Prostate gland (tissue), 2 donors: ENCODE results near the gene NAA15. TPM values are rescaled to one million over a fixed set of nuclear protein-coding genes. Genes with fewer than 3 reads are reported as not detected.

Experiments
- DNase-seq: peaks from one replicate; pipeline ENCODE4 v3.0.0-alpha.2; 2019; ENCODE audit warnings: low spot score
- H3K27ac ChIP-seq, 2 donors: fragments of 200-600 bp; sonication (generic); 2 replicates each; pipeline ENCODE4 v1.5.1; 2017 to 2019
- H3K27me3 ChIP-seq: fragments of 200-600 bp; sonication (generic); replicated peaks from 2 replicates; pipeline ENCODE4 v1.5.1; 2019; ENCODE audit not compliant: insufficient read depth
- H3K36me3 ChIP-seq, 2 donors: fragments of 200-600 bp; sonication (generic); 1 replicate in 1 of 2; 2 replicates in 1 of 2; pipeline versions ENCODE4 v1.5.1 to v1.8.1; 2017 to 2019
- H3K4me1 ChIP-seq: fragments of 200-600 bp; sonication (generic); replicated peaks from 2 replicates; pipeline ENCODE4 v1.5.1; 2019
- H3K4me3 ChIP-seq, 2 donors: fragments of 200-600 bp; sonication (generic); 2 replicates each; pipeline ENCODE4 v1.5.1; 2017 to 2019
- H3K9me3 ChIP-seq: fragments of 200-600 bp; sonication (generic); 2 replicates; pipeline ENCODE4 v1.5.1; 2017
- POLR2A ChIP-seq: fragments of 450-650 bp; IDR thresholded peaks from one replicate; pipeline ENCODE4 v1.6.1; 2016; ENCODE audit warnings: antibody characterized with exemption, mild to moderate bottlenecking
- POLR2AphosphoS5 ChIP-seq: sonication (generic); formaldehyde crosslinking; IDR thresholded peaks from one replicate; pipeline ENCODE4 v1.6.1; 2017; ENCODE audit warnings: antibody characterized with exemption
- WGBS: methylation state at CpG from one replicate; pipeline ENCODE4 v1.1.5; 2018; 5-methylcytosine and 5-hydroxymethylcytosine counted together
- intact Hi-C: fragments of 100-400 bp; cut with DNase I; formaldehyde crosslinking; loops from one replicate; pipeline ENCODE4 v1.14.2; 2022
- total RNA-seq, 2 donors: library from RNA; depleted of rRNA; stranded (reverse); fragments of >200 nt; gene quantifications; one replicate each; pipeline ENCODE4 v1.1.0, GENCODE V29; 2016
- TF ChIP-seq, protein P1 (sequence below), 4 experiments: fragments of 200-600 bp in 2 of 4; fragments of 450-650 bp in 2 of 4; sonication (generic) in 2 of 4; IDR thresholded peaks; 1 replicate in 3 of 4; 2 replicates in 1 of 4; pipeline ENCODE4 v1.5.1; 2016 to 2019; ENCODE audit warnings: antibody characterized with exemption in 4 of 4, mild to moderate bottlenecking in 2 of 4, moderate library complexity in 2 of 4

Gene NAA15
- total RNA-seq, 2 donors from 2014 or later = 19.3 to 22.9 TPM

DNA sequence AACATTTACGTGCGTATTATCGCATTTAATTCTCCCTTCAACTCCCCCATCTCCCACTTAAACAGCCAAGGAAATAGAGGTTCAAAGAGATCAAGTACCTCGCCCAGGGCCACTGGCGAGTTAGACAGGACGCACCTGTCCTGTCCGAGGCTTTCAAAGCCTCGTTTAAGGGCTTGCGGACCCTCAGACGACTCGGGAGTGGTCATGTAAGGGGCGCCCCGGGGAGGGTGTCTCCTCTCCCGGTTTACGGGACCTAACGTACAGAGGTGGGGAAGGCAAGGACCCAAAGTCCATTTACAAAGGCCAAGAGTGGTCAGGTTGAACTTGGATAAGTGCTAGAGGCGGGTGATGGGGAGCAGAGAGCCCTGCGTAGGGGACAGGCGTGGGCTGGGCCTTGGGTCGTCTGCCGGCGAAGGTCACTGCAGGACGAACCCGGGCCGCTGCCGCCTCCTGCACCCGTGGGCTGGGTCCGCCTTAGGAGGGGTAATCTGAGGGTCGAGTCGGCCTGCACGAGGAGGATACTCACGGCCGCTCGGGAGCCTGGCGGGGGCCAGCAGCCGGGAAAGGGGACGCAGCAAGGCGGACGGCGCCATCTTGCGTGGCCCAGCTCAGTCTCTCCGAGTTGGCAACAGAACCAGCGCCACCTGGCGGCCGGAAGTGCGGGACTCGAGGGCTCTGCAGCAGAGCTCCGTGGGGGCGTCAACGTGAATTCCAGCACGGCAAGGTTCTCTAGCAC is 5.9 kb upstream of the NAA15 start:
- peaks cover 6% of the 10 kb centered on the region for H3K4me1 ChIP-seq
- WGBS = under 1% methylated on average over 38 of the region's 51 CpGs
- intact Hi-C loops = loop anchor here (1.0 to 5.0 kb wide), 4 partner anchors 67 to 268 kb away; partner anchors contain the start of gene ELF2

DNA sequence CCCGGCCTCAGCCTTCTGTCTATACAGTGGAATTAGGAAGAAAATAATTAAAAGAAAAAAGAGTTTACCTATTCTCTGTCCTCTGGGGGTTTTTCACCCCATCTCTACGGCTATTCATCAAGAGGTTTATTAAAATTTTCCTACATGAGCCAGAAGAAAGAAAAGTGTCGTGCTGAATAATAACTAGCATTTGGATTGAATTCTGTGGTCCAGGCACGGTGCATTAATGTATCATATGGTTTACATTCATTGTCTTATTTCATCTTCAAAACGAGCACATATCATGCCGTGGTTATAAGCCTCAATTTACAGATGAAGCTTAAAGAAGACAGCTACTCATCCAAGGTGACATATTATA is 5.4 kb upstream of the NAA15 start:
- WGBS = 14% methylated on average over 6 of the region's 6 CpGs
- no peak for DNase-seq
- no peaks in the 10 kb centered on the region for H3K9me3 ChIP-seq
- TF ChIP-seq POLR2A (no peak), POLR2AphosphoS5 (no peak)
- TF ChIP-seq, protein P1, sequence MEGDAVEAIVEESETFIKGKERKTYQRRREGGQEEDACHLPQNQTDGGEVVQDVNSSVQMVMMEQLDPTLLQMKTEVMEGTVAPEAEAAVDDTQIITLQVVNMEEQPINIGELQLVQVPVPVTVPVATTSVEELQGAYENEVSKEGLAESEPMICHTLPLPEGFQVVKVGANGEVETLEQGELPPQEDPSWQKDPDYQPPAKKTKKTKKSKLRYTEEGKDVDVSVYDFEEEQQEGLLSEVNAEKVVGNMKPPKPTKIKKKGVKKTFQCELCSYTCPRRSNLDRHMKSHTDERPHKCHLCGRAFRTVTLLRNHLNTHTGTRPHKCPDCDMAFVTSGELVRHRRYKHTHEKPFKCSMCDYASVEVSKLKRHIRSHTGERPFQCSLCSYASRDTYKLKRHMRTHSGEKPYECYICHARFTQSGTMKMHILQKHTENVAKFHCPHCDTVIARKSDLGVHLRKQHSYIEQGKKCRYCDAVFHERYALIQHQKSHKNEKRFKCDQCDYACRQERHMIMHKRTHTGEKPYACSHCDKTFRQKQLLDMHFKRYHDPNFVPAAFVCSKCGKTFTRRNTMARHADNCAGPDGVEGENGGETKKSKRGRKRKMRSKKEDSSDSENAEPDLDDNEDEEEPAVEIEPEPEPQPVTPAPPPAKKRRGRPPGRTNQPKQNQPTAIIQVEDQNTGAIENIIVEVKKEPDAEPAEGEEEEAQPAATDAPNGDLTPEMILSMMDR (IDR thresholded peaks at IDR 0.05) = no peak
- no peaks in the 10 kb centered on the region for H3K27me3 ChIP-seq
- peaks cover 6% of the 10 kb centered on the region for H3K4me1 ChIP-seq
- H3K36me3 ChIP-seq = no peaks in the 10 kb centered on the region
- intact Hi-C loops = loop anchor here (1.0 to 5.0 kb wide), 4 partner anchors 67 to 269 kb away; partner anchors contain the start of gene ELF2
- H3K27ac ChIP-seq = peak overlapping the region; percentile 87 to 91
- H3K4me3 ChIP-seq = peak overlapping the region; percentile 71 to 92

More for the DNA sequence above, 5.9 kb upstream of the NAA15 start:
- peak overlapping the region; percentile 71 to 92 for H3K4me3 ChIP-seq
- TF ChIP-seq POLR2AphosphoS5 = peak; percentile 74
- peak; percentile 42 for TF ChIP-seq POLR2A
- TF ChIP-seq, protein P1 (IDR thresholded peaks at IDR 0.05) = peak; percentile 94 to 98 (median 96)
- H3K27me3 ChIP-seq = no peaks in the 10 kb centered on the region
- no peaks in the 10 kb centered on the region for H3K36me3 ChIP-seq
- DNase-seq = peak; percentile 97
- H3K27ac ChIP-seq = peak overlapping the region; percentile 87 to 91
- H3K9me3 ChIP-seq = no peaks in the 10 kb centered on the region

DNA sequence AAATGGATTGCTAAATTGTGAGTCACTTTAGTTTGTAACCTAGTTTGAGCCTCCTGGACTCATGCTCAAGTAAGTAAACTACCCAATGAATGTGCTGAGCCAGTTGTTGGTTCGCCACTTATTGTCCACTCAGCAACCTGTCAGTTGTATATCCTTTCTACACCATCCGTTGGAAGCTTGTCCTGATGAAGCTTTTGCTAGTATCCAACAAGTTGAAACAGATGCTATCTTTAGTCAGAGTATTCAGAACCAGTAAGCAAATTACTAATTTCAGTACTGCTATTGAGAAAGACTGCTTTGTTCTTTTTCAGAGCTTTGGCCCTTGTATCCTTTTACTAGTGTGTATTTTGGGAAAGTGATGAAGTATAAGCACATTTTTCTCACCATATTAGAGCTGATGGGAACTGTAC is 4.3 kb upstream of the NAA15 start:
- Histone ChIP-seq H3K4me3 (no peak overlapping the region), H3K27ac (no peak overlapping the region), H3K27me3 (no peaks in the 10 kb centered on the region), H3K36me3 (no peaks in the 10 kb centered on the region), H3K9me3 (no peaks in the 10 kb centered on the region), H3K4me1 (peaks cover 6% of the 10 kb centered on the region)
- WGBS = 64% methylated on average over 2 of the region's 2 CpGs
- no peak for DNase-seq
- intact Hi-C loops = loop anchor here (5.0 kb wide), 1 partner anchor 270 kb away; no protein-coding TSS in a partner anchor
- TF ChIP-seq, protein P1 (IDR thresholded peaks at IDR 0.05) = no peak
- TF ChIP-seq POLR2AphosphoS5 (no peak), POLR2A (no peak)

DNA sequence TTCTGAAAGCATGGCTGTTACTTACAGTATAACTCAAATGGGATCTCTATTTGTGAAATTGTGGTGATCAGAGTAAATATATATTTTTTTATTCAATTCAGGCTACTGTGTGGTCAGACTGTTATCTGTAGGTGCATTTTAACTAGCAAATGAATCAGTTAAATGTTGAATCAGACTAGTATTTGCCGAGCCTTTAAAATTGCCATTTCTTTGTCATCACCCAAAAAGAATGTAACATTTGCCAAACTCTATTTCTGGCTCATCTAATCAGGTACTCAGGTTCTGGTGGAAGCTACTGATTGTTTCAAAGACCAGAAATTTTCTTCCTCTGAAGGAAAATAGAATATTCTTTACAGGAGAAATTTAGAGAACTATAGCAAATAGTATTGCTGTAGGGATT is 1.8 kb upstream of the NAA15 start:
- intact Hi-C loops = loop anchor here (5.0 kb wide), 1 partner anchor 272 kb away; no protein-coding TSS in a partner anchor
- H3K4me1 ChIP-seq = peaks cover 10% of the 10 kb centered on the region
- H3K36me3 ChIP-seq = no peaks in the 10 kb centered on the region
- no peak overlapping the region for H3K4me3 ChIP-seq
- WGBS = 13% methylated on average over 1 of the region's 1 CpG
- DNase-seq = no peak
- H3K27me3 ChIP-seq = no peaks in the 10 kb centered on the region
- no peaks in the 10 kb centered on the region for H3K9me3 ChIP-seq
- TF ChIP-seq, protein P1 (IDR thresholded peaks at IDR 0.05) = no peak
- TF ChIP-seq POLR2AphosphoS5 = no peak
- TF ChIP-seq POLR2A = no peak
- H3K27ac ChIP-seq = peak overlapping the region in 1 of 2 donors; percentile 89
